Skeletal muscle satellite cell (primary cell): ENCODE measurements around the gene ATP6V1B1.

Source experiments
- H3K27me3 ChIP-seq: 2 replicates; pipeline ENCODE4 v1.7.0; 2013; ENCODE audit warnings: low read length; ENCODE audit not compliant: control insufficient read depth, insufficient read depth
- H3K36me3 ChIP-seq: 2 replicates; pipeline ENCODE4 v1.7.0; 2013; ENCODE audit warnings: mild to moderate bottlenecking, control low read depth, low read length; ENCODE audit not compliant: insufficient read depth
- H3K4me1 ChIP-seq: 2 replicates; pipeline ENCODE4 v1.7.0; 2013; ENCODE audit warnings: low read length; ENCODE audit not compliant: control insufficient read depth, insufficient read depth
- H3K4me2 ChIP-seq: 2 replicates; pipeline ENCODE4 v1.7.0; 2013; ENCODE audit warnings: mild to moderate bottlenecking, low read length
- H3K4me3 ChIP-seq: 2 replicates; pipeline ENCODE4 v1.7.0; 2013; ENCODE audit warnings: low read length
- H3K9ac ChIP-seq: 2 replicates; pipeline ENCODE4 v1.7.0; 2013; ENCODE audit warnings: mild to moderate bottlenecking, low read depth, low read length, moderate library complexity
- H3K9me3 ChIP-seq: replicated peaks from 2 replicates; pipeline ENCODE4 v1.7.0; 2013; ENCODE audit warnings: mild to moderate bottlenecking, control low read depth, low read length

The ATP6V1B1 gene

DNA sequence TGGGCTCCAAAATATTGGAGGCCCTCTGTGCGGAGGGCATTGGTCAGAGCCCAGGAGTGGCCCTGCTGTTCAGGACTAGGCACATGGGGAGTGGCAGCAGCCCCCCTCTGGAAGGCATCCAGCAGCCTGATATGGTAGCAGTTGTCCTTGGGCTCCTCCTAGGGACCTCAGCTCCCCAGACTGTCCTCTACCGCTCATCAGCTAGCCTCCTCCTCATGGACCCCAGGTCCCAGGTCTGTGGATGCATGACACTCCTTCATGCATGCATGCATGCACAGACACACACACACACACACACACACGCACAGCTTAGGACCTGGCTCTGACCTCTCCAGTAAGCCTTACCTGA lies 15.4 kb upstream of the ATP6V1B1 start:
- Histone ChIP-seq H3K9me3 (no peaks in the 10 kb centered on the region), H3K36me3 (peaks cover 4% of the 10 kb centered on the region), H3K4me1 (no peaks in the 10 kb centered on the region), H3K9ac (no peak overlapping the region), H3K4me3 (no peak overlapping the region), H3K27me3 (no peaks in the 10 kb centered on the region), H3K4me2 (no peak overlapping the region)

DNA sequence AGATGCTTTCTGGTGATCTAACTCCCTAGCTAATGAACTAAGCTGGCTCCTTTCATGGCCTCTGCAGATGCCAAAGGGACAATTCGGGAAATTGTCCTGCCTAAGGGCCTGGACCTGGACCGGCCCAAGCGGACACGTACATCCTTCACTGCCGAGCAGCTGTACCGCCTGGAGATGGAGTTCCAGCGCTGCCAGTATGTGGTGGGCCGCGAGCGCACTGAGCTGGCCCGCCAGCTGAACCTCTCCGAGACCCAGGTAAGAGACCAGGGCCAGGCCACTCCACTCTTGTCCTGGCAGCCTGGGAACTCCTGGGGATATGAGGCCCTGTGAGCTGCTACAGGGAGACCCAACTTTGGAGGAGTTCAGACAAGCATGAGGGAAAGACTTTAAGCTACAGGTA lies 14.7 kb upstream of the ATP6V1B1 start:
- no peaks in the 10 kb centered on the region for H3K27me3 ChIP-seq
- no peak overlapping the region for H3K4me2 ChIP-seq

DNA sequence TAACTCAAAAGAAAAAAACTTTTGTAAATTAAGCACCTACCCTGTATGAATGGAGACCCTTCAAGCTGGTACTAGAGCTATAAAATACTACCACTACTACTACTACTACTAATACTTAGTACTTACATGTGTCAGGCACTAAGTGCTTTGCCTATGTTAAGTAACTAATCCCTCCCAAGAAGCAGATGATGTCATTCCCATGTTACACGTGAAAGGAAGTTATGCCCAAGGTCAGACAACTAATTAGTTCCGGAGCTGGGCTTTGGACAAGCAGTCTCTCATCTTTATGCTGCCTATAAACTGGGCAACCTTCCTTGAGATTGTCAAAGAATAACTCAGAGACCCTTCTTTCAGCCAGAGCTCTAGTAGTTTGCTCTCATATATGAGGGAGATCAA lies 13.9 kb upstream of the ATP6V1B1 start:
- H3K9ac ChIP-seq = no peak overlapping the region
- H3K4me1 ChIP-seq = no peaks in the 10 kb centered on the region
- peaks cover 4% of the 10 kb centered on the region for H3K36me3 ChIP-seq
- H3K9me3 ChIP-seq = no peaks in the 10 kb centered on the region
- H3K4me3 ChIP-seq = no peak overlapping the region
- H3K4me2 ChIP-seq = no peak overlapping the region
- no peaks in the 10 kb centered on the region for H3K27me3 ChIP-seq

More for the DNA sequence above, 14.7 kb upstream of the ATP6V1B1 start:
- Histone ChIP-seq H3K36me3 (peaks cover 4% of the 10 kb centered on the region), H3K4me3 (no peak overlapping the region), H3K9ac (no peak overlapping the region), H3K4me1 (no peaks in the 10 kb centered on the region), H3K9me3 (no peaks in the 10 kb centered on the region)

DNA sequence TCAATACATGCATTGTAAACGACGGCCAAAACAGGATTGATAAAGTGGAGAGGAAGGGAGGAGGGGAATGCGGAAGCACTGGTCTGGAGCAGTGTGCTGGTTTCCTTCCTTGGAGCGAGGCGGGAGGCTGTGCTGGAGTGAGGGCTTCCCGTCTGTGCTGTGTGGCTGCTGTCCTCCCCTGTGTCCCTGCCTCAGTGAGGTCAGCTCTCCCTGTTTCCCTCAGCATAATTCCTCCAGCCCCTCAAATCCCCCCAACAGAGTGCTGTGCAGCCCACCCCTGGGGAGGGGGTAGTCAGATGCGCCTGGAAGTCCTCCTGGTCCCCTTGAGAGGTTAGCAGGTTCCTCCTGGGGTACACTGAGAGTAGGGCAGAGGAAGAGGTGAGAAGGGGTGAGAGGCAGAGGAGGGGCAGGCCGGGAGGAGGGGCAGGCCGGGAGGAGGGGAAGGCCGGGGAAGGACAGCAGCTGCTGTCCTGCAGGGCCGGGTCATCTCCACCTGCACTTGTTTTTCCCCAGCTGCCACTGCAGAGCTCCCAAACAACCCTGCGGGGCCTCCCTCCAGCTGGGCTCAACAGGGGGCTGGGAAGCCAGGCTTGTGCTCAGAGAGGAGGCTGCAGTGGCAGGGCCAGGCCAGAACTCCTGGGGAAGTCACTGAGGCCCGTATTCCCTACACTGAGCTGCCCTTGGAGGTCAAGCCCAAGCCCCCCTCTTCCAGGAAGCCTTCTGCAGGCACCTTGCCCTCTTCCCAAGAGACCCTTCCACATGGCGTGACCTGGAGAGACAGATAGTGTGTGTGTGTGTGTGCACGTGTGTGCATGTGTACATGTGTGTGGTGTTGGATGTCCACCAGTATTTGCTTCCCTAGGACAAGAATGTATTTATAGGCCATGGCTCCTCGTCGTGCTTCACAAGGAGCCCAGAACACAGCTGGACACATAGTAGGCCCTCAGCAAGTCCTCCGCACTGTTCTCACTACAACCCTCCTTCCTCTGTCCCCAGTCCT lies 13.2 kb upstream of the ATP6V1B1 start:
- H3K9ac ChIP-seq = no peak overlapping the region
- H3K9me3 ChIP-seq = no peaks in the 10 kb centered on the region
- H3K4me1 ChIP-seq = no peaks in the 10 kb centered on the region
- peaks cover 7% of the 10 kb centered on the region for H3K36me3 ChIP-seq
- H3K27me3 ChIP-seq = no peaks in the 10 kb centered on the region
- no peak overlapping the region for H3K4me2 ChIP-seq
- no peak overlapping the region for H3K4me3 ChIP-seq

DNA sequence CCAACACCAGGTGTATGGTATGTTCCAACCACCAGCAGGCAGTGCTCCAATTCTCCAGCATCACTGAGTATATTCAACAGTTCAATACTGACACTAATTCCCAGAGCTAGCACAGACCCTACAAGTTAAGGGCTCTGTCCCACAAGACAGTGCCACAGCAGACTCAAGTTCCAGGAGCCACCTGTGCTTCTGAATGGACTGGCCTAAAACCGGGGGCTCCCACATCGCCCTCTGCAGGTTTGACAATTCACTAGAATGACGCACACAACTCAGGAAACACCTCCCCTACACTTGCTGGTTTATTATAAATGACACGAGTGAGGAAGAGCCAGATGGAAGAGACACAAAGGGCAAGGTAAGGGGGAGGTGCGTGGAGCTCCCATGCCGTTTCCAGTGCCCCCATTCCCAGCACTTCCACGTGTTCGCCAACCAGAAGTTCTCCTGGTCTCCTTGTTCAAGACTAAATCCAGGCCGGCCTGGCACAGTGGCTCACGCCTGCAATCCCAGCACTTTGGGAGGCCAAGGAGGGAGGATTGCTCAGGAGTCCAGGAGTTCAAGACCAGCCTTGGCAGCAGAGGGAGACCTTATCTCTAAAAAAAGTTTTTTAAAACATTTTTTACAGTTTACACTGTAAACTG lies 12.2 kb upstream of the ATP6V1B1 start:
- Histone ChIP-seq H3K9ac (no peak overlapping the region), H3K27me3 (no peaks in the 10 kb centered on the region), H3K4me1 (no peaks in the 10 kb centered on the region), H3K36me3 (peaks cover 8% of the 10 kb centered on the region), H3K9me3 (no peaks in the 10 kb centered on the region), H3K4me3 (no peak overlapping the region), H3K4me2 (no peak overlapping the region)

DNA sequence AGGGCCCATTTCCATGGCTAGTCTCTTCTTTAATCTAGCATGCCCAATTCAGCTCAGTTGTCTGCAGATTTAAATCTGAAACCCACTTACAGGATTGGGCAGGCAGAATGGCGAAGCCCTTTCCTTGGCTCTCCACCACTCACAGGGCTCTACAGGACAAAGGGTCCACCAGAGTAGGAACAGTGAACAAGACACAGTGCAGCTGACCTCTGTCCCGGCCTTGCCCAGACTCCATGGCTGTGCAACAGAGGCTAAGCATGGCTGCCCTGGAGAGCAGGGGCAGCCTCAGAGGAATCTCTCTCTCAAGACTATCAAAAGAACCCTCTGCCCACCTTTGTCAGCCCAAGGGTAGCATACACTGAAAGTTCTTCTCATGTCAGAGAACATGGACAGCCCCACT lies 9.7 kb upstream of the ATP6V1B1 start:
- H3K9me3 ChIP-seq = no peaks in the 10 kb centered on the region
- H3K4me1 ChIP-seq = no peaks in the 10 kb centered on the region
- H3K36me3 ChIP-seq = peaks cover 8% of the 10 kb centered on the region
- H3K4me2 ChIP-seq = no peak overlapping the region
- no peak overlapping the region for H3K4me3 ChIP-seq
- H3K9ac ChIP-seq = no peak overlapping the region
- no peaks in the 10 kb centered on the region for H3K27me3 ChIP-seq

DNA sequence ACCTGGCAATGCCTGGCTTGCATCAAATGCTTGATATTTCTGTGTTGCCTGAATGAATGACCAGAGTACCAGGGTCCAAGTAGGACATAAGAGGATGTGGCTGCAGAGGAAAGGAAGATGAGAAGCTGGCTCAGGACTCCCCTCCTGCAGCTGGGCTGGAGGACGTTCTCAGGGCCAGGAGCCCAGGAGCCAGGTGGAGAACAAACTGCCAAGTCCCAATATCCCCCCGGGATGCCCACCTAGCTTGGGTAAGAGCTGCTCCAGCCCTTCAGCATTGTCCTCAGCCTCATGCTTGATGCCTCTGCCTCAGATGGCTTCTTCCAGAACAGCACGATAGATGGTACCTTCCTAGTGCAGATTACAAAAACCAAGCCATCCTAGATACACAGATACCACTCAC lies 8.6 kb upstream of the ATP6V1B1 start:
- peaks cover 8% of the 10 kb centered on the region for H3K36me3 ChIP-seq
- H3K9ac ChIP-seq = no peak overlapping the region
- H3K9me3 ChIP-seq = no peaks in the 10 kb centered on the region
- H3K4me1 ChIP-seq = no peaks in the 10 kb centered on the region
- H3K4me2 ChIP-seq = no peak overlapping the region
- no peak overlapping the region for H3K4me3 ChIP-seq
- no peaks in the 10 kb centered on the region for H3K27me3 ChIP-seq

DNA sequence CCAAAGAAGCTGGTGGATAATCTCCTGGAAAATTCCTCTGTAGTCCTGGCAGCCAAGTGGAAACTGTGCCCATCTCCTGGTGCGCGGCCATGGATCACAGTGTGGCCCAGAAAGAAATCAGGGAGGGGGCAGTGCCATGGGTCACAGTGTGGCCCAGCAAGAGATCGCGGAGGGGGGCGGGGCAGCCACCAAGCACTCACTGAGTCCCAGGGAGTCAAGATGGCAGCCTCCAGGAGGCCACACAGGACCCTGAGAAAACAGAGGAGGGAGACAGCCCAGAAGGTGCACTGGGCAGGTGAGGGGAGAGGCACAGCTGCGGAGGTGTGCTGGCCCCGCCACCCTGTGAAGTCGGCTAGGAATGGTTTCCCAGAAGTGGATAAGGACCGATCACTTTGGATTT lies 8.1 kb upstream of the ATP6V1B1 start:
- no peaks in the 10 kb centered on the region for H3K27me3 ChIP-seq

DNA sequence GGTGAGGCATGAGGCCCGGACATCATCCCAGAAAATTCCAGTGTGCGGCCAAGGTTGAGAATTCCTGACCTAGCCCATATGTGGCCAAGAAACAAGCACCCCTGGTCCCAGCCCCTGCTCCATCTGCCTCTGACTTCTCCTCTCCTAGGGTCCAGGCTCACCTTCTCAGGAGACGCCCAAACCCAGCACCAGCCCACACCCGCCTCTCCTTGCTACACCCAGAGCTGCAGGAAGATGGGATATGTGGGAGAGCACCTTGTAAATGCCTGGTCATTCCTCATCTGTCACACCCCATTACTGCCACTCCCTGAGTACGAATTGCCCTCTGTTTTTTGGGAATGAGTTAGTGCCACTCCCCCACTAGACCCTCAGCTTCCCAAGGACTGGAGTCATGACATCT lies 7.3 kb upstream of the ATP6V1B1 start:
- Histone ChIP-seq H3K9me3 (no peaks in the 10 kb centered on the region), H3K4me1 (no peaks in the 10 kb centered on the region), H3K4me2 (no peak overlapping the region), H3K9ac (no peak overlapping the region), H3K4me3 (no peak overlapping the region), H3K36me3 (peaks cover 4% of the 10 kb centered on the region), H3K27me3 (no peaks in the 10 kb centered on the region)

More for the DNA sequence above, 8.1 kb upstream of the ATP6V1B1 start:
- Histone ChIP-seq H3K4me1 (no peaks in the 10 kb centered on the region), H3K4me3 (no peak overlapping the region), H3K9me3 (no peaks in the 10 kb centered on the region), H3K36me3 (peaks cover 8% of the 10 kb centered on the region), H3K9ac (no peak overlapping the region), H3K4me2 (no peak overlapping the region)

DNA sequence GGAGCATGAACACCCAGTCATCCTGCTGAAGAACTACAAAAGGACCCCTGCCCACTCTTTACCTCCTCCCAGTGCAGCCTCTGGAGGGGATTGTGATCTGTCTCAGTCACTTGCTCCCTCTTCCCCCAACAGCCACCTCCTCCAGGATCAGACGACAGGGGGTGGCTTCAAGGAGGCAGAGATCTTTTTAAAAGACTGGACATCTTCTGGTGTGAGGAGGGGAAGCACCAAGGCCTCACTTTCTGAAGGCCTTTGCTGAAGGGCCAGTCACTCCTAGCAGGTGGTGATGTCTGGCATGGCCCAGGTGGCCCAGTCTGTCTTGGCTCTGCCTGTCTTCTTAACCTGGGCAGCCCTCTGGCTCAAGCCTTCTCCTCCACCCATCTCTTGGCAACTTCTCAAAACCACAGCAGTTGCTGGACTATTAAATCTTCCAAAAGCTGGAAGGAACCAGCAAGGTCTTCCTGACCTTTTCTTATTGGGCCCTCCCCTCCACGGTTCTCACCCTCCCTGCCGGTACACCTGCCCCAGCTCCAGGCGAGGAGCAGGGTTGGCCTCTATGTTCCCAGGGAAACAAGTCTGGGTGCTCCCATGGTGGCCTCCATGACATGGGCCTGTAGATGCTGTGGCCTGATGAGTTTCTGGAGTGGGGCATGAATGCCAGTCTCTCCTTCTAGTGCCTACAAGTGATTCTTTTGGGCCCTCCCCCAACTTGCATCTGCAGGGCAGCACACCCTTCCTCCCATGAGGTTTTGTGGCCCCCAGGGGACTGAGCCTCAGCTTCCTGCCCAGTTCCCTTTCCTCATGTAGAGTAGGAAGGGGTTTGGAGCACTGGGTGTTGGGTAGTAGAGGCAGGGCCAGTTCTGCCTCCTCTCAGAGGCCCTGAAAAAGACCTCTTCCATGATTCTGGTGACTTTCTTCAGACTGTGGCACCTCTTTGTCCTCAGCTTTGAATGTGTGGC lies 5.0 kb upstream of the ATP6V1B1 start:
- H3K36me3 ChIP-seq = peaks cover 4% of the 10 kb centered on the region
- H3K9me3 ChIP-seq = no peaks in the 10 kb centered on the region
- no peaks in the 10 kb centered on the region for H3K4me1 ChIP-seq
- no peaks in the 10 kb centered on the region for H3K27me3 ChIP-seq
- no peak overlapping the region for H3K9ac ChIP-seq
- H3K4me3 ChIP-seq = no peak overlapping the region
- H3K4me2 ChIP-seq = no peak overlapping the region

DNA sequence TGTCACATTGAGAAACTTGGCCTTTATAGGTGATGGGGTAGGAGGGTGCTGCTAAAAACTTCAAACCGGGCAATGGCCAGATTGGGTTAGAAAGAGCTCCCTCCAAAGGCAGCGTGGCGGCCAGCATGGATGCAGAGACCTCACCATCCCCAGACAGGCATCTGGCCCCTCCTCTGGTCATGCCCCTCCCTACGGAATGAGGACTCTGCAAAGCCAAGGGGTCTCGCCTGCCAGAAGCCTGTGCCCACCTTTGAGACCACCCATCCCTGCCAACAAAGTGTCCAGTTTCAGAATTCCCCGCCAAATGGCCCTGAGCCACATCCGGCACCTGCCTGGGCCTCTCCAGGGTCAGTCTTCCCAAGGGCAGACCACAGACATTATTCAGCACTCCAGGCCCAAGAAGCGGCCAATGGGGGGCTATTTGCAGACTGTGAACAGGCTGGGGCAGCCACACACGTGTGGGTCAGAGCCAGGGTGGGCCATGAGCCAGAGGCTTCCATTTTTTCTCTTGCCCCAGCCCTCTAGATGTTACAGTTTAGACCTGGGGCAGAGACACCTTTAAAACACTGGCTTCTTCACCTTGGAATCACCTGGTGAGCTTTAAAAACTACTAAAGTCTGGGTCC lies 4.2 kb upstream of the ATP6V1B1 start:
- Histone ChIP-seq H3K27me3 (no peaks in the 10 kb centered on the region), H3K4me1 (no peaks in the 10 kb centered on the region), H3K9ac (no peak overlapping the region), H3K36me3 (peaks cover 4% of the 10 kb centered on the region), H3K4me3 (no peak overlapping the region), H3K4me2 (no peak overlapping the region), H3K9me3 (no peaks in the 10 kb centered on the region)
